IPS-18a (cell line): ENCODE measurements around the gene NTM.

Experiments used
- H3K27ac ChIP-seq: one replicate; pipeline ENCODE4 v1.5.1; 2013; ENCODE audit warnings: low read length
- H3K27me3 ChIP-seq: one replicate; pipeline ENCODE4 v1.6.1; 2013; ENCODE audit warnings: mild to moderate bottlenecking, low read length; ENCODE audit not compliant: control insufficient read depth, insufficient read depth
- H3K36me3 ChIP-seq: one replicate; pipeline ENCODE4 v1.6.1; 2013; ENCODE audit warnings: low read depth, low read length; ENCODE audit not compliant: control insufficient read depth
- H3K4me1 ChIP-seq: one replicate; pipeline ENCODE4 v1.6.1; 2013; ENCODE audit warnings: low read depth, low read length; ENCODE audit not compliant: control insufficient read depth
- H3K4me3 ChIP-seq: one replicate; pipeline ENCODE4 v1.5.1; 2013; ENCODE audit warnings: low read length
- H3K9ac ChIP-seq: one replicate; pipeline ENCODE4 v1.6.1; 2013; ENCODE audit warnings: mild to moderate bottlenecking, low read length, moderate library complexity
- H3K9me3 ChIP-seq: one replicate; pipeline ENCODE4 v1.6.1; 2013; ENCODE audit warnings: low read depth, low read length; ENCODE audit not compliant: control insufficient read depth

The NTM gene

GRCh38 chr11:131978351-131978750, 607.9 kb downstream of the NTM start:
- Histone ChIP-seq H3K4me1 (peaks cover 53% of the 10 kb centered on the region), H3K9ac (no peak overlapping the region), H3K27me3 (no peaks in the 10 kb centered on the region), H3K27ac (no peak overlapping the region), H3K4me3 (no peak overlapping the region), H3K36me3 (no peaks in the 10 kb centered on the region), H3K9me3 (no peaks in the 10 kb centered on the region)

- no peaks in the 10 kb centered on the region for H3K27me3 ChIP-seq
- H3K9me3 ChIP-seq, result no peaks in the 10 kb centered on the region
- no peak overlapping the region for H3K27ac ChIP-seq
- peaks cover 57% of the 10 kb centered on the region for H3K4me1 ChIP-seq
- no peaks in the 10 kb centered on the region for H3K36me3 ChIP-seq
- H3K9ac ChIP-seq, result no peak overlapping the region
- H3K4me3 ChIP-seq, result no peak overlapping the region
These were observed 608.9 kb downstream of the NTM start for GRCh38 chr11:131979364-131979763.

- no peak overlapping the region for H3K4me3 ChIP-seq
- H3K9me3 ChIP-seq, result no peaks in the 10 kb centered on the region
- no peaks in the 10 kb centered on the region for H3K27me3 ChIP-seq
- H3K4me1 ChIP-seq, result peaks cover 66% of the 10 kb centered on the region
- H3K27ac ChIP-seq, result no peak overlapping the region
- no peaks in the 10 kb centered on the region for H3K36me3 ChIP-seq
- H3K9ac ChIP-seq, result no peak overlapping the region
These were observed 609.8 kb downstream of the NTM start for GRCh38 chr11:131980199-131980598.

GRCh38 chr11:131980888-131981668, 610.7 kb downstream of the NTM start:
- Histone ChIP-seq H3K36me3 (no peaks in the 10 kb centered on the region), H3K4me1 (peaks cover 67% of the 10 kb centered on the region), H3K27me3 (no peaks in the 10 kb centered on the region), H3K4me3 (no peak overlapping the region), H3K9ac (no peak overlapping the region), H3K9me3 (no peaks in the 10 kb centered on the region), H3K27ac (no peak overlapping the region)

- Histone ChIP-seq H3K4me1 (peaks cover 59% of the 10 kb centered on the region), H3K9me3 (no peaks in the 10 kb centered on the region), H3K4me3 (peak overlapping the region; percentile 3), H3K27me3 (no peaks in the 10 kb centered on the region), H3K9ac (peak overlapping the region; percentile 26), H3K27ac (peak overlapping the region; percentile 79), H3K36me3 (no peaks in the 10 kb centered on the region)
These were observed 611.7 kb downstream of the NTM start for GRCh38 chr11:131982154-131982553.

GRCh38 chr11:131985846-131986301, 615.5 kb downstream of the NTM start:
- Histone ChIP-seq H3K4me3 (no peak overlapping the region), H3K27me3 (no peaks in the 10 kb centered on the region), H3K9ac (no peak overlapping the region), H3K27ac (no peak overlapping the region), H3K36me3 (no peaks in the 10 kb centered on the region), H3K9me3 (no peaks in the 10 kb centered on the region), H3K4me1 (peaks cover 31% of the 10 kb centered on the region)

- peaks cover 18% of the 10 kb centered on the region for H3K4me1 ChIP-seq
- no peaks in the 10 kb centered on the region for H3K27me3 ChIP-seq
- no peak overlapping the region for H3K27ac ChIP-seq
- H3K36me3 ChIP-seq, result no peaks in the 10 kb centered on the region
- no peak overlapping the region for H3K9ac ChIP-seq
- H3K4me3 ChIP-seq, result no peak overlapping the region
- H3K9me3 ChIP-seq, result no peaks in the 10 kb centered on the region
These were observed 617.3 kb downstream of the NTM start for GRCh38 chr11:131987703-131988102.

GRCh38 chr11:131991606-131992005, 621.2 kb downstream of the NTM start:
- H3K27ac ChIP-seq, result no peak overlapping the region
- H3K9ac ChIP-seq, result no peak overlapping the region
- no peaks in the 10 kb centered on the region for H3K36me3 ChIP-seq
- H3K4me3 ChIP-seq, result no peak overlapping the region
- no peaks in the 10 kb centered on the region for H3K4me1 ChIP-seq
- no peaks in the 10 kb centered on the region for H3K27me3 ChIP-seq
- no peaks in the 10 kb centered on the region for H3K9me3 ChIP-seq

- no peaks in the 10 kb centered on the region for H3K27me3 ChIP-seq
- H3K36me3 ChIP-seq, result no peaks in the 10 kb centered on the region
- H3K27ac ChIP-seq, result no peak overlapping the region
- no peak overlapping the region for H3K4me3 ChIP-seq
- no peak overlapping the region for H3K9ac ChIP-seq
- H3K9me3 ChIP-seq, result no peaks in the 10 kb centered on the region
- no peaks in the 10 kb centered on the region for H3K4me1 ChIP-seq
These were observed 622.8 kb downstream of the NTM start for GRCh38 chr11:131993246-131993645.

- no peaks in the 10 kb centered on the region for H3K27me3 ChIP-seq
- H3K27ac ChIP-seq, result no peak overlapping the region
- H3K9me3 ChIP-seq, result no peaks in the 10 kb centered on the region
- no peak overlapping the region for H3K4me3 ChIP-seq
- H3K4me1 ChIP-seq, result peaks cover 4% of the 10 kb centered on the region
- H3K9ac ChIP-seq, result no peak overlapping the region
- H3K36me3 ChIP-seq, result no peaks in the 10 kb centered on the region
These were observed 627.6 kb downstream of the NTM start for GRCh38 chr11:131998020-131998419.

GRCh38 chr11:131999084-131999483, 628.7 kb downstream of the NTM start:
- no peak overlapping the region for H3K4me3 ChIP-seq
- H3K4me1 ChIP-seq, result peaks cover 11% of the 10 kb centered on the region
- H3K36me3 ChIP-seq, result no peaks in the 10 kb centered on the region
- no peak overlapping the region for H3K9ac ChIP-seq
- H3K27ac ChIP-seq, result no peak overlapping the region
- H3K27me3 ChIP-seq, result no peaks in the 10 kb centered on the region
- no peaks in the 10 kb centered on the region for H3K9me3 ChIP-seq

GRCh38 chr11:131999955-132000354, 629.5 kb downstream of the NTM start:
- H3K4me3 ChIP-seq, result no peak overlapping the region
- H3K9me3 ChIP-seq, result no peaks in the 10 kb centered on the region
- no peaks in the 10 kb centered on the region for H3K27me3 ChIP-seq
- H3K4me1 ChIP-seq, result peaks cover 11% of the 10 kb centered on the region
- no peak overlapping the region for H3K9ac ChIP-seq
- no peak overlapping the region for H3K27ac ChIP-seq
- H3K36me3 ChIP-seq, result no peaks in the 10 kb centered on the region
